PC-9 (cell line): ENCODE measurements around the gene SCGB1C1. TPM values are rescaled to one million over a fixed set of nuclear protein-coding genes. Genes with fewer than 3 reads are reported as not detected.

ENCODE experiments used
- BruUV-seq: library from RNA; stranded (reverse); fragments of 400-500 nt; replicated peaks from 2 replicates; lab custom pipeline; 2021; lab: Mats Ljungman, UMichigan
- CTCF ChIA-PET: fragments of 300-600 bp; sonication (Branson Sonifier 250); formaldehyde crosslinking; loops from one replicate; lab custom pipeline; 2022; ENCODE audit warnings: antibody characterized with exemption; lab: Charles Lee
- POLR2A ChIA-PET: fragments of 300-600 bp; sonication (Branson Sonifier 250); formaldehyde crosslinking; loops from one replicate; lab custom pipeline; 2022; ENCODE audit warnings: antibody characterized with exemption; ENCODE audit not compliant: unreplicated experiment; lab: Charles Lee
- DNase-seq, 2 experiments: peaks; one replicate each; pipeline versions ENCODE4 v3.0.0 to v3.0.0-alpha.2; 2015 to 2022; ENCODE audit warnings: mixed read lengths in 1 of 2
- H2AFZ ChIP-seq: fragments of 200-600 bp; sonication (generic); 2 replicates; pipeline ENCODE4 v1.8.1; 2017; ENCODE audit warnings: antibody characterized with exemption
- H3F3A ChIP-seq: fragments of 200-600 bp; sonication (generic); 2 replicates; pipeline ENCODE4 v1.8.1; 2017; ENCODE audit warnings: antibody characterized with exemption, mild to moderate bottlenecking, low read depth; ENCODE audit not compliant: insufficient read depth
- H3K27ac ChIP-seq: fragments of 200-600 bp; sonication (generic); 2 replicates; pipeline ENCODE4 v1.6.1; 2016; ENCODE audit warnings: mixed run types
- H3K27me3 ChIP-seq: fragments of 200-600 bp; sonication (generic); 2 replicates; pipeline ENCODE4 v1.6.1; 2016; ENCODE audit warnings: low read depth, mixed run types; ENCODE audit not compliant: insufficient read depth
- H3K36me3 ChIP-seq: fragments of 200-600 bp; sonication (generic); 2 replicates; pipeline ENCODE4 v1.6.1; 2016; ENCODE audit warnings: low read depth, mixed run types
- H3K4me1 ChIP-seq: fragments of 200-600 bp; sonication (generic); replicated peaks from 2 replicates; pipeline ENCODE4 v1.6.1; 2016; ENCODE audit warnings: mixed run types; ENCODE audit not compliant: insufficient read depth
- H3K4me2 ChIP-seq: fragments of 200-600 bp; sonication (generic); 2 replicates; pipeline ENCODE4 v1.6.1; 2017; ENCODE audit warnings: mixed run types
- H3K4me3 ChIP-seq: fragments of 200-600 bp; sonication (generic); 2 replicates; pipeline ENCODE4 v1.6.1; 2016; ENCODE audit warnings: mixed run types
- H3K79me2 ChIP-seq: fragments of 200-600 bp; sonication (generic); 2 replicates; pipeline ENCODE4 v1.6.1; 2017; ENCODE audit warnings: low read depth, mixed run types
- H3K9me2 ChIP-seq: fragments of 200-600 bp; sonication (generic); 2 replicates; pipeline ENCODE4 v1.8.1; 2017; ENCODE audit warnings: mild to moderate bottlenecking; ENCODE audit not compliant: insufficient read depth
- H3K9me3 ChIP-seq: fragments of 200-600 bp; sonication (generic); 2 replicates; pipeline ENCODE4 v1.8.1; 2016; ENCODE audit warnings: low read depth; ENCODE audit not compliant: insufficient read depth
- H4K20me1 ChIP-seq: fragments of 200-600 bp; sonication (generic); 2 replicates; pipeline ENCODE4 v1.8.1; 2017; ENCODE audit not compliant: insufficient read depth
- CTCF ChIP-seq: fragments of 200-600 bp; sonication (generic); conservative IDR thresholded peaks from 2 replicates; pipeline ENCODE4 v1.6.1; 2017; ENCODE audit warnings: mixed run types, antibody characterized with exemption, mild to moderate bottlenecking, moderate library complexity
- EZH2 ChIP-seq: fragments of 200-600 bp; sonication (generic); IDR thresholded peaks from 2 replicates; pipeline ENCODE4 v1.8.0; 2017; ENCODE audit warnings: antibody characterized with exemption, low read depth
- intact Hi-C: fragments of 100-400 bp; cut with micrococcal nuclease; formaldehyde crosslinking; loops from one replicate; pipeline ENCODE4 v1.10.0; 2022; ENCODE audit not compliant: unreplicated experiment
- total RNA-seq: library from RNA; stranded (reverse); gene quantifications from 2 replicates; pipeline ENCODE4 v1.2.3, GENCODE V29; 2021

SCGB1C1 gene
- total RNA-seq, 1 experiment from 2014 or later, result not detected

GRCh38 chr11:197741-198235 is 4.9 kb downstream of the SCGB1C1 start:
- no peak overlapping the region for H3K27ac ChIP-seq
- H3F3A ChIP-seq, result no peaks in the 10 kb centered on the region
- H3K36me3 ChIP-seq, result no peaks in the 10 kb centered on the region
- CTCF ChIA-PET, result no interaction called here
- H3K79me2 ChIP-seq, result no peaks in the 10 kb centered on the region
- no peak overlapping the region for H3K4me3 ChIP-seq
- intact Hi-C loops, result no loop called here
- no peaks in the 10 kb centered on the region for H4K20me1 ChIP-seq
- no peaks in the 10 kb centered on the region for H3K9me3 ChIP-seq
- peaks cover 3% of the 10 kb centered on the region; the same call in 1 of the 2 replicates for H3K27me3 ChIP-seq
- TF ChIP-seq EZH2 (no peak), CTCF (no peak)
- H3K4me2 ChIP-seq, result no peak overlapping the region
- H3K4me1 ChIP-seq, result no peaks in the 10 kb centered on the region
- no peak for DNase-seq
- POLR2A ChIA-PET, result no interaction called here
- no TSS peak for BruUV-seq
- H3K9me2 ChIP-seq, result no peaks in the 10 kb centered on the region
- H2AFZ ChIP-seq, result no peak overlapping the region

GRCh38 chr11:198236-198806 is 5.4 kb downstream of the SCGB1C1 start:
- Histone ChIP-seq H3K36me3 (no peaks in the 10 kb centered on the region), H3F3A (no peaks in the 10 kb centered on the region), H3K9me2 (no peaks in the 10 kb centered on the region), H4K20me1 (no peaks in the 10 kb centered on the region), H3K9me3 (no peaks in the 10 kb centered on the region), H3K27ac (no peak overlapping the region), H3K4me2 (no peak overlapping the region), H3K27me3 (peaks cover 3% of the 10 kb centered on the region; the same call in 1 of the 2 replicates), H2AFZ (no peak overlapping the region), H3K4me1 (no peaks in the 10 kb centered on the region), H3K4me3 (no peak overlapping the region), H3K79me2 (no peaks in the 10 kb centered on the region)
- no peak for DNase-seq
- CTCF ChIA-PET, result no interaction called here
- no TSS peak for BruUV-seq
- POLR2A ChIA-PET, result no interaction called here
- intact Hi-C loops, result no loop called here
- TF ChIP-seq CTCF (no peak), EZH2 (no peak)

- ChIA-PET POLR2A (no interaction called here), CTCF (no interaction called here)
- Histone ChIP-seq H3K36me3 (no peaks in the 10 kb centered on the region), H3K4me2 (no peak overlapping the region), H3K4me1 (no peaks in the 10 kb centered on the region), H3K9me2 (no peaks in the 10 kb centered on the region), H3K9me3 (no peaks in the 10 kb centered on the region), H3K79me2 (no peaks in the 10 kb centered on the region), H3K4me3 (no peak overlapping the region), H3K27me3 (no peaks in the 10 kb centered on the region), H2AFZ (no peak overlapping the region), H4K20me1 (no peaks in the 10 kb centered on the region), H3K27ac (no peak overlapping the region), H3F3A (no peaks in the 10 kb centered on the region)
- intact Hi-C loops, result no loop called here
- no TSS peak for BruUV-seq
- no peak for DNase-seq
- TF ChIP-seq CTCF (no peak), EZH2 (no peak)
These were observed 6.2 kb downstream of the SCGB1C1 start for GRCh38 chr11:199004-199581.
